ENCODE results near the gene LAIR2. TPM values are rescaled to one million over a fixed set of nuclear protein-coding genes. Genes with fewer than 3 reads are reported as not detected.

The LAIR2 gene
- total and polyA plus RNA-seq, 2 experiments from 2014 or later = not detected

DNA sequence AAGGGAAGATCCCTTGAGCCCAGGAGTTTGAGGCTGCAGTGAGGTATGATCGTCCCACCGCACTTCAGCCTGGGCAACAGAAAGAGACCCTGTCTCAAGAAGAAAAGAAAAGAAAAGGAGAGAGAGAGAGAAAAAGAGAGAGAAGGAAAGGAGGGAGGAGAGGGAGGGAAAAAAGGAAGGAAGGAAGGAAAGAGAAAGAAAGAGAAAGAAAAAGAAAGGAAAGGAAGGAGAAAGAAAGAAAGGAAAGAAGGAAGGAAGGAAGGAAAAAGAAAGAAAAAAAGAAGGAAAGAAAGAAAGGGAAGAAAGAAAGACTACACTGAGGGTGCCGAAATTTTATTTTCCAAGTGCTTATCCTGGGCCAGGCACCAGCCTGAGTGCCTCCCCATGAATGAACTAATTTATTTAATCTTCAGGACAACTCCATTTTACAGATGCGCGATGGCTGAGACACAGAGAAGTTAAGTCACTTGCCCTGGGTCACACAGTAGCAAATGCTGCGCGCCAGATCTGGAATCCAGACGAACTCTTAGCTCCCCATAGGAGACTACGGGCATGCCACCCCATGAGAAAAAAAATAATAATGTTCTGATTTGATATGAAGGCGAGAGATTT lies 32.2 kb upstream of the LAIR2 start:
- Histone ChIP-seq H3K27ac (peak overlapping the region; percentile 6), H4K20me1 (ENCODE audit: insufficient read depth, poor library complexity, severe bottlenecking) (no peaks in the 10 kb centered on the region), H2AFZ (no peak overlapping the region), H3K9me3 (ENCODE audit: low read depth) (no peaks in the 10 kb centered on the region), H3K4me2 (peak overlapping the region; percentile 93), H3K36me3 (replicated peaks; ENCODE audit: insufficient read depth, low read depth) (no peaks in the 10 kb centered on the region), H3K4me3 (no peak overlapping the region), H3K4me1 (ENCODE audit: insufficient read depth) (peaks cover 20% of the 10 kb centered on the region), H3K79me2 (peaks cover 24% of the 10 kb centered on the region), H3K9me2 (replicated peaks; ENCODE audit: insufficient read depth) (no peaks in the 10 kb centered on the region), H3K27me3 (no peaks in the 10 kb centered on the region)
- TF ChIP-seq, protein P1, sequence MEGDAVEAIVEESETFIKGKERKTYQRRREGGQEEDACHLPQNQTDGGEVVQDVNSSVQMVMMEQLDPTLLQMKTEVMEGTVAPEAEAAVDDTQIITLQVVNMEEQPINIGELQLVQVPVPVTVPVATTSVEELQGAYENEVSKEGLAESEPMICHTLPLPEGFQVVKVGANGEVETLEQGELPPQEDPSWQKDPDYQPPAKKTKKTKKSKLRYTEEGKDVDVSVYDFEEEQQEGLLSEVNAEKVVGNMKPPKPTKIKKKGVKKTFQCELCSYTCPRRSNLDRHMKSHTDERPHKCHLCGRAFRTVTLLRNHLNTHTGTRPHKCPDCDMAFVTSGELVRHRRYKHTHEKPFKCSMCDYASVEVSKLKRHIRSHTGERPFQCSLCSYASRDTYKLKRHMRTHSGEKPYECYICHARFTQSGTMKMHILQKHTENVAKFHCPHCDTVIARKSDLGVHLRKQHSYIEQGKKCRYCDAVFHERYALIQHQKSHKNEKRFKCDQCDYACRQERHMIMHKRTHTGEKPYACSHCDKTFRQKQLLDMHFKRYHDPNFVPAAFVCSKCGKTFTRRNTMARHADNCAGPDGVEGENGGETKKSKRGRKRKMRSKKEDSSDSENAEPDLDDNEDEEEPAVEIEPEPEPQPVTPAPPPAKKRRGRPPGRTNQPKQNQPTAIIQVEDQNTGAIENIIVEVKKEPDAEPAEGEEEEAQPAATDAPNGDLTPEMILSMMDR (IDR thresholded peaks at IDR 0.05; ENCODE audit: poor library complexity) = no peak
- TF ChIP-seq EZH2phosphoT487 (IDR thresholded peaks at IDR 0.05; ENCODE audit: low read depth, severe bottlenecking, unreplicated experiment) (no peak), EZH2 (IDR thresholded peaks at IDR 0.05; ENCODE audit: borderline replicate concordance) (no peak)
- DNase-seq (ENCODE audit: low spot score) = no peak
- 88% methylated on average over 10 of the region's 10 CpGs for WGBS (ENCODE audit: low lambda C conversion rate, missing lambda C conversion rate)

DNA sequence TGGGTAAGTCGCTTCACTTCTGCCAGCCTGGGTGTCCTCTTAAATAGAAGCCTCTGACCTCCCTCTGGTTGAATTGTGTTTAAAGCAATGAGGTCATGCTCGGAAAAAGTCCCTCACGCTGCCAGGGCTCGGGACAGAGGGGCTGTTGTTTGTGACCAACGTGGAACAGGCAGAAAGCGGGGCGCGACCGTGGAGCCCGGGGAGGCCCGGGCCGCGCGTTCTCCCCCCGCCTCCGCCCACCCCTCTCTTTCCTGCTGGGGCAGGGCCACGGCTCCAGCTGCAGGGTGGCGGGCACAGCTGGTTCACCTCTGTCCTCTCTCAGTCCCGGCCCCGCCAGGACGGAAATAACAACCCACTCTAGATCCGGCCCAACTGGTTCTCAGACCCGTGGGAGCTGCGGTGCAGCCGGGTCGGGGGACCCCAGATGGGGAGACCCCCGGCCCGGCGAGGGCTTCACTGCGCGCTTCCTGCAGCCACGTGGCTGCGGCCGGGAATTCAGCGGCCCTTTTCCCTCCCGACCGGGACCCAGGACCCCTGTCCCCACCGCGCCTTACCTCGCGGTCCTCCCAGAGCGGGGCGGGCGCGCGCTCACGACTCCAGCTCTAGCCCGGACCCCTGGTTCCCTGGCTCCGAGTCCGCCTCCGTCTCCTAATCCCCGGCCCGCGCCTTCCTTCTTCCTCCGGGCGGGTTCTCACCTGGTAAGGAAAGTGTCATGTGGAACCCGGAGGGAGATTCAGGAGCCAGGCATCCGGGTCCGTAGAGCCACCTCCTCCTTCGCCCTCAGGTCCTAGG lies 31.4 kb upstream of the LAIR2 start:
- no peaks in the 10 kb centered on the region for H3K9me2 ChIP-seq (replicated peaks; ENCODE audit: insufficient read depth)
- peak; percentile 56 for DNase-seq (ENCODE audit: low spot score)
- peaks cover 24% of the 10 kb centered on the region for H3K79me2 ChIP-seq
- H3K4me2 ChIP-seq = peak overlapping the region; percentile 93
- H3K4me1 ChIP-seq (ENCODE audit: insufficient read depth) = peaks cover 20% of the 10 kb centered on the region
- peak overlapping the region; percentile 31 for H3K4me3 ChIP-seq
- H4K20me1 ChIP-seq (ENCODE audit: insufficient read depth, poor library complexity, severe bottlenecking) = no peaks in the 10 kb centered on the region
- H2AFZ ChIP-seq = no peak overlapping the region
- H3K27me3 ChIP-seq = no peaks in the 10 kb centered on the region
- TF ChIP-seq, protein P1 (IDR thresholded peaks at IDR 0.05; ENCODE audit: poor library complexity) = no peak
- TF ChIP-seq EZH2 (IDR thresholded peaks at IDR 0.05; ENCODE audit: borderline replicate concordance) (no peak), EZH2phosphoT487 (IDR thresholded peaks at IDR 0.05; ENCODE audit: low read depth, severe bottlenecking, unreplicated experiment) (no peak)
- H3K9me3 ChIP-seq (ENCODE audit: low read depth) = no peaks in the 10 kb centered on the region
- no peaks in the 10 kb centered on the region for H3K36me3 ChIP-seq (replicated peaks; ENCODE audit: insufficient read depth, low read depth)
- H3K27ac ChIP-seq = peak overlapping the region; percentile 56
- WGBS (ENCODE audit: low lambda C conversion rate, missing lambda C conversion rate) = 17% methylated on average over 50 of the region's 60 CpGs

DNA sequence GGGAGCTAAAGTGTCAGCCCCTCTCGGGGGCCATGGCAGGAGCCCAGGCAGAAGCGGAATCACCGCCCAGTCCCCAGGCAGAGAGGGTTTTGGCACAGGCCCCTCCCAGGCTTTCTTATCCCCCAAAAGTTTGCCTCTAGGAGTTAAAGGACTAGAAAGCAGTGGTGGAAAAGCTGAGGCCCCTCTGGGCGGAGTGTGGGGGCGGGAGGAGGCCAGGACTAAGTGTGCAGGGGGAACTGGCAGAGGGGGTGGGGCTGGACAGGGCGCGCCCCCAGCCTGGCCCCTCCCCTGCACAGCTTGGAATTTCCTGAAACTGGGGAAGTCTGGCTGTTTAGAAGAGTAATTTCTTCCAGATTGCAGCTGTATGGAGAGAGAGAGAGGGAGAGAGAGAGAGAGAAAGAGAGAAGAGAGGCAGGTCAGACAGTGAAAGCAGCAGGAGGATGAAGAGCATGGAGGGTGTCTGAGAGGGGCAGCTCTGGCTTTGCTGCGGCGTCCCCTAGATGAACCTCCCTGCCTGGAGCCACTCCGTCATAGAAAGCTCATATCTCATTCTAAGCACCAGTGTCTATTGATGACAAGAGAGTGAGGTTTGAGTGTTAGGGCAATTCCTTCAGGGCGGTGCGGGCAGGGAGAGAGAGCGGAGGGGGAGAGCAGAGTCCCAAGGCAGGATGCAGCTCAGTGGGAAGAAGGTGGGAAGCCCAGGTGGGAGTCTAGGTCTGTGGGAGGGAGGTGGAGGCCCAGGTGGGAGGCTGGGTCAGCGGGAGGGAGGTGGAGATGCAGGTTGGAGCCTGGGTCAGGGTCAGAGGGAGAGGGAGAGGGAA lies 29.4 kb upstream of the LAIR2 start, which contains the start of gene CDC42EP5:
Gene CDC42EP5 (minus strand): TSS at position 226 of the 821 bp plus-strand sequence. CDS start 7,749 bp downstream, outside the sequence.
- TF ChIP-seq EZH2phosphoT487 (IDR thresholded peaks at IDR 0.05; ENCODE audit: low read depth, severe bottlenecking, unreplicated experiment) = no peak
- no peak for TF ChIP-seq EZH2 (IDR thresholded peaks at IDR 0.05; ENCODE audit: borderline replicate concordance)
- TF ChIP-seq, protein P1 (IDR thresholded peaks at IDR 0.05; ENCODE audit: poor library complexity) = no peak
- no peaks in the 10 kb centered on the region for H3K27me3 ChIP-seq
- peak within 1 kb of the TSS; percentile 80 for H3K4me3 ChIP-seq
- peak within 1 kb of the TSS; percentile 98 for H3K27ac ChIP-seq
- no peaks in the 10 kb centered on the region for H4K20me1 ChIP-seq (ENCODE audit: insufficient read depth, poor library complexity, severe bottlenecking)
- H3K79me2 ChIP-seq = peaks cover 24% of the 10 kb centered on the region
- no peaks in the 10 kb centered on the region for H3K9me3 ChIP-seq (ENCODE audit: low read depth)
- DNase-seq (ENCODE audit: low spot score) = peak; percentile 93
- peak within 1 kb of the TSS; percentile 42 for H2AFZ ChIP-seq
- H3K9me2 ChIP-seq (replicated peaks; ENCODE audit: insufficient read depth) = no peaks in the 10 kb centered on the region
- H3K4me2 ChIP-seq = peak within 1 kb of the TSS; percentile 65
- H3K36me3 ChIP-seq (replicated peaks; ENCODE audit: insufficient read depth, low read depth) = no peaks in the 10 kb centered on the region
- peaks cover 17% of the 10 kb centered on the region for H3K4me1 ChIP-seq (ENCODE audit: insufficient read depth)
- 22% methylated on average over 14 of the region's 14 CpGs for WGBS (ENCODE audit: low lambda C conversion rate, missing lambda C conversion rate)

Measured in hepatocyte (in vitro differentiated cells).